Colonic mucosa (tissue), 4 donors: ENCODE results near the gene TP53TG3E. TPM values are rescaled to one million over a fixed set of nuclear protein-coding genes. Genes with fewer than 3 reads are reported as not detected.
"Not testable (repeated sequence)": the region's sequence is repeated elsewhere in the genome, so short reads cannot be mapped to it uniquely, and the experiment has no call there.

ENCODE experiments used
- DNase-seq: peaks from one replicate; pipeline ENCODE4 v3.0.0-alpha.2; 2020
- H3K27ac ChIP-seq: fragments of 200-600 bp; one replicate; pipeline ENCODE4 v1.8.0; 2021
- H3K27me3 ChIP-seq: fragments of 200-600 bp; one replicate; pipeline ENCODE4 v1.8.0; 2021
- H3K36me3 ChIP-seq: fragments of 200-600 bp; one replicate; pipeline ENCODE4 v1.8.0; 2021
- H3K4me1 ChIP-seq: fragments of 200-600 bp; one replicate; pipeline ENCODE4 v1.8.0; 2021; ENCODE audit warnings: mild to moderate bottlenecking
- H3K4me3 ChIP-seq: fragments of 200-600 bp; one replicate; pipeline ENCODE4 v1.8.0; 2021
- H3K9ac ChIP-seq, 2 donors: one replicate each; pipeline ENCODE4 v1.7.0; 2013; ENCODE audit warnings: control low read depth in 2 of 2, low read depth in 2 of 2, low read length in 2 of 2
- H3K9me3 ChIP-seq: fragments of 200-600 bp; one replicate; pipeline ENCODE4 v1.8.0; 2021
- intact Hi-C: fragments of 100-400 bp; cut with DNase I; formaldehyde crosslinking; loops from one replicate; pipeline ENCODE4 v1.14.1; 2022
- total RNA-seq, 2 donors: library from RNA; stranded (reverse); fragmentation: NEBNext Ultra II Directional in 1 of 2; extraction: Animal tissue kit (Norgen Biotek cat#: 25700) in 1 of 2; gene quantifications; one replicate each; pipeline ENCODE4 v1.2.1, GENCODE V29; 2021
- donor health status: healthy.
- donor health status: DM: no; HTN: no; CAD: no.
- donor health status: DM: no; HTN: no; CAD: no.

Gene TP53TG3E
- total RNA-seq = not detected

DNA sequence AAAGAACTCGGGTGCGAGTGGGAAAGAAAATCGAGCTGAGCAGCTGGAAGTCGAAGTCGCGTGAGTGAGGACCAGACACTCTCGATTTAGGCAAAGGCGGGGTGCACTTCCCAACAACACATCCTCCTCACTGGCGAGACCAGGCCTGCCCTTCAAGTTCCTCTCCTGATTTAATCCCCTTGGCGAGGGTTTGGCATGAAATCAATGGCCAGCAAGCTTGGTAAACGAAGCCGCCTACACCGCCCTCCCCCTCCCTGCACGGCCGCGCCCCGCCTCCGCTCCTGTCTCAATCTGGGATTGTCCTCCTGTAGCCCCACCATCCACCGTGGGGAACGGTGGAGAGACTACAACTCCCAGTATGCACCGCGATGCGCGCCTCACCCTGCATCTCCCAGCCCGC lies at the start of gene TP53TG3E:
Gene TP53TG3E, plus strand, starts transcription at position 301 of the 400 bp plus-strand sequence. Its CDS starts 68 bp downstream, at position 369.
- H3K9me3 ChIP-seq, DNase-seq, H3K4me1 ChIP-seq, H3K27ac ChIP-seq, intact Hi-C loops, H3K27me3 ChIP-seq, H3K36me3 ChIP-seq, H3K9ac ChIP-seq, H3K4me3 ChIP-seq: not testable (repeated sequence)

DNA sequence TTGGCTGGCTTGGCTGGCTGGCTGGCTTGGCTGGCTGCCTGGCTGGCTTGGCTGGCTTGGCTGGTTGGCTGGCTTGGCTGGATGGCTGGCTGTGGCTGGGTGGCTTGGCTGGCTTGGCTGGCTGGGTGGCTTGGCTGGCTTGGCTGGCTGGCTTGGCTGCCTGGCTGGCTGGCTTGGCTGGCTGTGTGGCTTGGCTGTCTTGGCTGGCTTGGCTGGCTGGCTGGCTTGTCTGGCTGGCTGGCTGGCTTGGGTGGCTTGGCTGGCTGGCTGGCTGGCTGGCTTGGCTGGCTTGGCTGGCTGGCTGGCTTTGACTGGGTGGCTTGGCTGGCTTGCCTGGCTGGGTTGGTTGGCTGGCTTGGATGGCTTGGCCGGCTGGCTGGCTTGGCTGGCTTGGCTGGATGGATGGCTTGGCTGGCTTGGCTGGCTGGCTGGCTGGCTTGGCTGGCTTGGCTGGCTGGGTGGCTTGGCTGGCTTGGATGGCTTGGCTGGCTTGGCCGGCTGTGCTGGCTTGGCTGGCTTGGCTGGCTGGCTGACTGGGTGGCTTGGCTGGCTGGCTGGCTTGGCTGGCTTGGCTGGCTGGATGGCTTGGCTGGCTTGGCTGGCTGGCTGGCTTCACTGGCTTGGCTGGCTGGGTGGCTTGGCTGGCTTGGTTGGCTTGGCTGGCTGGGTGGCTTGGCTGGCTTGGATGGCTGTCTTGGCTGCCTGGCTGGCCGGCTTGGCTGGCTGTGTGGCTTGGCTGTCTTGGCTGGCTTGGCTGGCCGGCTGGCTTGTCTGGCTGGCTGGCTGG lies 32.3 kb downstream of the TP53TG3E start:
- H3K4me1 ChIP-seq, H3K36me3 ChIP-seq, DNase-seq, H3K4me3 ChIP-seq, H3K27me3 ChIP-seq, H3K27ac ChIP-seq, intact Hi-C loops, H3K9me3 ChIP-seq, H3K9ac ChIP-seq: not testable (repeated sequence)

- DNase-seq, H3K9me3 ChIP-seq, H3K4me3 ChIP-seq, H3K4me1 ChIP-seq, H3K27ac ChIP-seq, H3K27me3 ChIP-seq, H3K9ac ChIP-seq, H3K36me3 ChIP-seq, intact Hi-C loops: not testable (repeated sequence)
Observed at GRCh38 chr16:33337627-33338542, 33.8 kb downstream of the TP53TG3E start.

- H3K9ac ChIP-seq, DNase-seq, intact Hi-C loops, H3K4me1 ChIP-seq, H3K36me3 ChIP-seq, H3K27me3 ChIP-seq, H3K27ac ChIP-seq, H3K4me3 ChIP-seq, H3K9me3 ChIP-seq: not testable (repeated sequence)
Observed at GRCh38 chr16:33338543-33338951, 34.4 kb downstream of the TP53TG3E start.

DNA sequence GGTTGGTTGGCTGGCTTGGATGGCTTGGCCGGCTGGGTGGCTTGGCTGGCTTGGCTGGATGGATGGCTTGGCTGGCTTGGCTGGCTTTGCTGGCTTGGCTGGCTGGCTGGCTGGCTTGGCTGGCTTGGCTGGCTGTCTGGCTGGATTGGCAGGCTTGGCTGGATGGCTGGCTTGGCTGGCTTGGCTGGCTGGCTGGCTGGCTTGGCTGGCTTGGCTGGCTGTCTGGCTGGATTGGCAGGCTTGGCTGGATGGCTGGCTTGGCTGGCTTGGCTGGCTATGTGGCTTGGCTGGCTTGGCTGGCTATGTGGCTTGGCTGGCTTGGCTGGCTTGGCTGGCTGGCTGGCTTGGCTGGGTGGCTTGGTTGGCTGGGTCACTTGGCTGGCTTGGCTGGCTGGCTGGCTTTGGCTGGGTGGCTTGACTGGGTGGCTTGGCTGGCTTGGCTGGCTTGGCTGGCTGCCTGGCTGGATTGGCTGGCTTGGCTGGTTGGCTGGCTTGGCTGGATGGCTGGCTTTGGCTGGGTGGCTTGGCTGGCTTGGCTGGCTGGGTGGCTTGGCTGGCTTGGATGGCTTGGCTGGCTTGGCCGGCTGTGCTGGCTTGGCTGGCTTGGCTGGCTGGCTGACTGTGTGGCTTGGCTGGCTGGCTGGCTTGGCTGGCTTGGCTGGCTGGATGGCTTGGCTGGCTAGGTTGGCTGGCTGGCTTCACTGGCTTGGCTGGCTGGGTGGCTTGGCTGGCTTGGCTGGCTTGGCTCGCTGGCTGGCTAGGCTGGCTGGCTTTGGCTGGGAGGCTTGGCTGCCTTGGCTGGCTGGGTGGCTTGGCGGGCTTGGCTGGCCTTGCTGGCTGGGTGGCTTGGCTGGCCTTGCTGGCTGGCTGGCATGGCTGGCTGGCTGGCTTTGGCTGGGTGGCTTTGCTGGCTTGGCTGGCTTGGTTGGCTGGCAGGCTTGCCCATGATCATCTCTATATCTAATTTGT lies 35.3 kb downstream of the TP53TG3E start:
- DNase-seq, intact Hi-C loops, H3K9ac ChIP-seq, H3K36me3 ChIP-seq, H3K4me3 ChIP-seq, H3K27ac ChIP-seq, H3K9me3 ChIP-seq, H3K4me1 ChIP-seq, H3K27me3 ChIP-seq: not testable (repeated sequence)

Other genes with a start within 250 kb of the TP53TG3E start
- gene TP53TG3C, start 110.1 kb upstream of the TP53TG3E start, total RNA-seq = not detected
- not detected for gene TP53TG3B, start 56.5 kb downstream of the TP53TG3E start, total RNA-seq
- gene TP53TG3F, start 155.3 kb downstream of the TP53TG3E start, total RNA-seq = not detected